GM12874 (cell line): Measurements from ENCODE around the gene ZNF280B.

Experiments
- CTCF ChIP-seq: IDR thresholded peaks from 2 replicates; pipeline ENCODE4 v1.5.1; 2011; ENCODE audit warnings: low read depth, mild to moderate bottlenecking, control low read depth, low read length, moderate library complexity; ENCODE audit not compliant: insufficient read depth

ZNF280B gene

GRCh38 chr22:22512951-22513350 is 4.4 kb upstream of the ZNF280B start:
- TF ChIP-seq CTCF: no peak

GRCh38 chr22:22507743-22508273 is 734 bp downstream of the ZNF280B start:
- TF ChIP-seq CTCF: no peak

- no peak for TF ChIP-seq CTCF
Observed at GRCh38 chr22:22506736-22507135, 1.8 kb downstream of the ZNF280B start.

- no peak for TF ChIP-seq CTCF
Observed at GRCh38 chr22:22498267-22498666, 10.3 kb downstream of the ZNF280B start.

GRCh38 chr22:22488736-22489135 is 19.8 kb downstream of the ZNF280B start:
- TF ChIP-seq CTCF: no peak

- TF ChIP-seq CTCF: no peak
Observed at GRCh38 chr22:22487869-22488597, 20.5 kb downstream of the ZNF280B start.

GRCh38 chr22:22487059-22487458 is 21.5 kb downstream of the ZNF280B start:
- no peak for TF ChIP-seq CTCF
